Smooth muscle cell of bladder (primary cell): ENCODE results near the gene RNF144B. TPM values are rescaled to one million over a fixed set of nuclear protein-coding genes. Genes with fewer than 3 reads are reported as not detected.

Experiments used
- total RNA-seq: library from RNA; depleted of rRNA; stranded (reverse); fragments of >200 nt; gene quantifications from 2 replicates; pipeline ENCODE4 v1.2.3, GENCODE V29; 2014

Gene RNF144B
- 0.28 TPM in 2 replicates for total RNA-seq

GRCh38 chr6:18387061-18387721 lies at the start of gene RNF144B:
TSS of gene RNF144B (plus strand) at chr6:18387350. CDS start at chr6:18399535, 12,185 bp downstream.

Other genes starting within 250 kb of the RNF144B start
- gene TPMT, start 232.3 kb upstream of the RNF144B start, total RNA-seq: 10.7 and 11.0 TPM in 2 replicates
- 9.2 and 11.9 TPM in 2 replicates for gene KDM1B, start 231.9 kb upstream of the RNF144B start, total RNA-seq
- gene DEK, start 122.8 kb upstream of the RNF144B start, total RNA-seq: 59.6 and 85.4 TPM in 2 replicates